Activated CD4-positive, alpha-beta T cell treated with anti-CD3 and anti-CD28 coated beads, Interleukin-2, amount 50 U/mL, for 1 hour (primary cell): ENCODE results near the gene GAPDHS.

ENCODE experiments used
- DNase-seq: peaks from one replicate; pipeline ENCODE4 v3.0.0-alpha.2; 2020

Gene GAPDHS

GRCh38 chr19:35540356-35540927, 7.2 kb downstream of the GAPDHS start:
- DNase-seq, result no peak

- no peak for DNase-seq
Observed at GRCh38 chr19:35542209-35542608, 9.0 kb downstream of the GAPDHS start.

GRCh38 chr19:35543280-35544109, 10.2 kb downstream of the GAPDHS start:
- no peak for DNase-seq

DNA sequence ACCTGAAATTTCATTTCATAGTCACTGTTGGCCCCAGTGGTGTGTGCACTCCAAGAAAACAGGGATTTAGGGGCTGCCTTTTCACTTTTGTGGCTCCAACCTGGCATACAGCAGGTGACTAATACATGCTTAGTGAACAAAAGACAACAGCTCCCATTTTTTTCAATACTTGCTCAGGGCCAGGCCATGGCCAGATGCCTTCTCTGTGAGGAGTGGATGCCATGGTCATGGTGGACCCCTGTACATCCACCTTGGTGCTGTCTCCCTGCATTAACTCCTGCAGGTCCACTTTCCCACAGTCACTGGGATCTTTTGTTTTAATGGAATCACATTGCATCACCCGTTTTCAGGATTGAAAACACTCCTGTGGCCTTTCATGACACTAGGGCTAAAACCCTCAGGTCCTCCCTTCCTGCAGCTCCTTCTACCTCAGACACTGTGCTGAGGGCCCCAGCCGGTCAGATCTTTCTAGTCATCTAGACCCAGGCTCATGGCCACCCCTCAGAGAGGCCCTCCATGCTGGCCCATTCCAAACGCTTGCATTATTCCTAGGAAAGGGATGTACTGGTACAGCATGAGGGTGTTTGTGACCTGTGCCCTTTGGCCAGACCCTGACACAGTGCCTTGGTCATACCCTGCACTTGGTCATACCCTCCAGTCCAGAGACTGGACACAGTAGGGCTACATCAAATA, 11.0 kb downstream of the GAPDHS start:
- DNase-seq, result no peak

- DNase-seq, result peak; percentile 74
Observed at GRCh38 chr19:35545001-35545854, 12.0 kb downstream of the GAPDHS start, which contains the start of gene TMEM147. Gene TMEM147, plus strand, starts transcription at chr19:35545626. Its CDS starts 114 bp downstream, at chr19:35545740.

GRCh38 chr19:35545855-35546381, 12.7 kb downstream of the GAPDHS start:
- DNase-seq, result peak; percentile 28

- no peak for DNase-seq
Observed at GRCh38 chr19:35546532-35546931, 13.3 kb downstream of the GAPDHS start.

- peak; percentile 47 for DNase-seq
Observed at GRCh38 chr19:35549174-35549788, 16.0 kb downstream of the GAPDHS start.

DNA sequence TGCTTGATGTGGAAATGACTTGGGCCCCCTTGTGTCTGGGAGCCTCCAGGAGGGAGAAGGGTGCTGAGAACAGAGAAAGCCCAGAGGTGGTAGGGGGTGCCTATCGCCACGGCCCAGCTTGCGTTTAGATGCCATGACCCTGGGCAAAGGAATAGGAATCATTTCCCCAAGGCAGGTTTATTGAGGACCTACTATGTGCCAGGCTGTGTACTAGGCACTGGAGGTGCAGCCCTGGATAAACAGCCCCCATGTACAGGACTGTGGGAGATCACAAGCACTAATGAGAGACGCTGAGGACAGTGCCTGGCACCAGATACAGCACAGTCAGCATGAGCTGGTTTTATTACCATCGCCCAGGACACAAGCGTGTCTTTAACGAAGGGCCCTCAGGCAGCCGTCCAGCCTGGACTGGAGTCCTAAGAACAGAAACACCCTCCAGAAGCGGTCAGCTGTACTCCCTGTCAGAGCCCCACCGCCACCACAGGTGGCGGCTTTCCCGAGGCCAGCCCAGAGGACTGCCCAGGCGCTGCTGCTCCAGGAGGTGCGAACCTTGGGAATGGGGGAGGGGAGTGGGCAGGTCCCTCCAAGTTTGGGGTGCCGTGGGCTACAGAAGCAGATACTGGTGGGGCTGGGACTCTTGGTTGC, 16.7 kb downstream of the GAPDHS start:
- no peak for DNase-seq

DNA sequence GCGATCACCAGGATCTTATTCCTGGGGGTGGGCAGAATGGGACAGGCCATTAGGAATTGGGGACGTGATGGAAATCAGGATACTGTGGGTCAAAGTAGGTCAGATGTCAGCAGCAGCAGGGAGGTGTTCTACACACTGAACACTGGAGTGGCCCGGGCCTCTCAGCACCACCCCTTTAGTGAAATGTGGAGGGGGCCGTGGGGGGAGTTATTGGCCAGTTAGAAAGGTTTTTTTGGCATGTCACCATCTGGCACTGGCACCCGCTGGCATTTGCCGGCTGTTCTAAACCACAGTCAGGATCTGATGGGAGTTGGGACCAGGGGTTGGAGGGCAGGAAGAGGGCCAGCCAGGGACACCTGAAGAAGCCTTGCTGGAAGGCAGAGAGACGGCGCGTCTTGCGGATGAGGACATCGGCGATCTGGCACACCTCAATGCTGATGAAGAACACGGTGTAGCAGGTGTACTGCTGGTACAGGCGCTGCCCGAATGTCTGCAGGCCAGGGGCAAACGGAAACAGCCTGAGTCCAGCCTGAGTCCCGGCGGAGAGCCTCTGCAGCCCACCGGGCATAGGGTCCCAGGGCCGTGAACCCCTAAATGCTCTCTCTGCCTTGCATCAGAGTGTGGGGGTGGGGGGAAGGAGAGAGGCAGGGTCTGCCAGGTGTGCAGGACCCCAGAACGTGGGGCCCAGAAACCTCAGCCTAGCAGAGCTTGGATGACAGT, 18.0 kb downstream of the GAPDHS start:
- no peak for DNase-seq

GRCh38 chr19:35552534-35553384, 19.5 kb downstream of the GAPDHS start:
- DNase-seq, result no peak

- DNase-seq, result no peak
Observed at GRCh38 chr19:35553385-35554000, 20.2 kb downstream of the GAPDHS start.

DNA sequence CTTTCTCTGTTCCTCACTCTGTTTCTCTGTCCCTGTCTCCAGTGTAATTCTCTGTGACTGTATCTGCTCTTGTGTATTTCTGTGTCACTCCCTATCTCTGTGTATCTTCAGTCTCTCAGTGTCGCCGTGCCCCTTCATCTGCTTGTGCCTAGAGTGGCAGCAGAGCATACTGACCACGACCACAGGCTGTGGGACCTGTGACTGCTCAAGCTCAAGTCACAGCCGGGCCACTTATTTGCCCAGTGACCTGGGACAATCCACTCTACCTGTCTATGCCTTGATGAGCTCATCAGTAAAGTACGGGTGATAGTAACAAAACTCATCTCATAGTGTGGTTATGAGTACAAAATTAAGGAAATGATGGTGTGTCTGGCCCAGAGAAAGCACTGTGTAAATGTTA, 20.8 kb downstream of the GAPDHS start:
- DNase-seq, result no peak

DNA sequence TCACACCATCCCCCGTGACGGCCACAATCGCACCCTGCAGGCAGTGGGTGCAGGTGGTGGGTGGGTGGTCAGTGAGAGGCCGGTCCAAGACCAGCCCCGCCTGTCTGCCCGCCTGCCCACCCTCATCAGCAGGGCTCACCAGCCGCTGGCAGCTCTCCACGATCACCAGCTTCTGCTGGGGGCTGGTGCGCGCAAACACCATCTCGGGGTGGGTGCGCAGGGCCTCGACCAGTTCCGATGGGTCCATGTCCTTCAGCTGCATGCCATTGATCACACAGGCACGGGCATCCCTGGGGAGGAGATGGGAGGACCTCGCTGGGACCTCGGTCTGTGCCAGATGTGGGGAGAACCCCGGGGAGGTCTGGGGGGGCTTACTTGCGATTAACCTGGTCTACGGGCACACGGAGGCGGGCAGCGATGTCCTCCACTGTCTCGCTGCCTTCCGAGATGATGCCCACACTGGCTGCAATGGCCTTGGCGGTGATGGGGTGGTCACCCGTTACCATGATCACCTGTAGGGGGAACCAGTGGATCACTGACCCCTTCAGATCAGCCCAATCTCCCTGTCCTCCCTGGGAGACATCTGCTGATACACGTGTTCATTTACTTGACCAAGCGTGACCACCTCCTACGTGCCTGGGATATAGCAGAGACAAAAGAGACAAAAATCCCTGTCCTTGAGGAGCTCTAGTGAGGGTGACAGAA, 22.2 kb downstream of the GAPDHS start:
- no peak for DNase-seq

DNA sequence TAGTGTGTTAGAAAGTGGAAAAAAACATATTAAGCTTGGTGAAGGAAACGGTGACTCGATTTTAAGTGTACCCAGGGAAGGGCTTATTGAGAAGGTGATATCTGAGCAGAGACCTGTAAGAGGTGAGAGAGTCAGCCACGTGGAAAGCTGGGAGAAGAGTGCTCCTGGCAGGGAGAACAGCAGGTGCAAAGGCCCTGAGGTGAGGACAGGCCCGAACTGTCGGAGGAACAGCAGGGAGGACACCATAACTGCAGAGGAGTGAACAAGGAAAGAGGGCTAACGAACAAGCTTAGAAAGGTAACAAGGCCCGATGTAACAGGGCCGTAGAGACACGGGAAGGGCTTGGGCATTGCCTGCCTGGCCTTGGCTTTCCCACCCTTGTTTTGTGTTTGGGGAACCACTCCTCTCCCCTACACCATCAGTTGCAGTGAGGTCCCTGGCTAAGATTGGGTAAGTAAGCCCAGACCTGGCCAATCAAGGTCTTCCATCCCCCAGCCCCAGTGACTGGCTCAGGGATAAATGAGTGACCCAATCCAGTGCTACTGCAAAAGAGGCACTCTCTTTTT, 22.9 kb downstream of the GAPDHS start:
- no peak for DNase-seq

DNA sequence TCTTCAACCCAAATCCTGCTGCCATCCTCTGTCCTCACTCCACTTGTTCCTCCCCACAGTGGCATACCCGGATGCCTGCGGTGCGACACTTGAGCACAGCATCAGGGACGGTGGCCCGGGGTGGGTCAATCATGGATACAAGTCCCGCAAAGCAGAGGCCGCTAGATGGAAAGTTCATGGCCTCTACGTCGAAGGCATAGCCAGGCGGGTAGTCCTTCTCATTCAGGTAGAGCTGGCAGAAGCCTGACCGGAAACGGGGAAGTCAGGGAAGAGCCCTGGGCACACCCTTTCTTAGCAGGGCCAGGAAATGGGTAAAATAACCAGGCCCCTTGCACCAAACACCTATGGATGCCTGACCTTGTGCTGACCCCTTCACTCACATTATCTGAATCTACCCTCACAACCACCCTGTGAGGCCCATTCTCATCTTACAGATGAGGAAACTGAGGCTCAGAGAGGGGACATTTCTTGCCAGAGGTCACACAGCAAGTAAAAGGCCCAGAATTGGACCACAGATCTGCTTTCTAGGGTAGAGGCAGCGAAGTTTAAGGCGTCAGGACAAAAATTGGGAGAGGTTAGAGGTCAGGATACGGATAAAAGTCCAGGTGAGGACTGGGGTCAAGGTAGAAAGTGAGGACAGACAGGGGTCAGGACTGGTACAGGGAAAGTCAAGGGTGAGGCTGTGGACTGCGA, 23.7 kb downstream of the GAPDHS start:
- DNase-seq, result no peak

- peak; percentile 40 for DNase-seq
Observed at GRCh38 chr19:35557539-35558399, 24.5 kb downstream of the GAPDHS start.
